GM12878 (cell line): ENCODE data around the gene UBASH3B. TPM values are rescaled to one million over a fixed set of nuclear protein-coding genes. Genes with fewer than 3 reads are reported as not detected.

Experiments
- ATAC-seq: fragments of 200-7000 bp; cut with Tn5 transposase; 3 replicates; pipeline ENCODE4 v1.9.1; 2020; ENCODE audit warnings: mild to moderate bottlenecking, moderate library complexity
- BruUV-seq: library from RNA; stranded (reverse); fragments of 400-500 nt; replicated peaks from 2 replicates; lab custom pipeline; 2021; lab: Mats Ljungman, UMichigan
- CTCF ChIA-PET: fragments of 300-600 bp; sonication (Branson Sonifier 250); formaldehyde crosslinking; extraction: SDS; loops from one replicate; lab custom pipeline; 2021; ENCODE audit warnings: inconsistent platforms; lab: Yijun Ruan, JAX
- POLR2A ChIA-PET: fragments of 350-600 bp; formaldehyde crosslinking; extraction: SDS; loops from one replicate; lab custom pipeline; 2021; ENCODE audit warnings: inconsistent platforms; lab: Charles Lee
- RAD21 ChIA-PET: fragments of 300-600 bp; sonication (Branson Sonifier 250); formaldehyde crosslinking; loops from one replicate; lab custom pipeline; 2023; ENCODE audit warnings: antibody characterized with exemption; ENCODE audit not compliant: unreplicated experiment; lab: Charles Lee
- SMC1A ChIA-PET: fragments of 300-600 bp; sonication (Branson Sonifier 250); formaldehyde crosslinking; loops from one replicate; lab custom pipeline; 2023; ENCODE audit not compliant: unreplicated experiment, uncharacterized antibody; lab: Charles Lee
- DNase-seq: peaks from one replicate; pipeline ENCODE4 v3.0.0-alpha.2; 2011; ENCODE audit warnings: low read depth, low spot score
- FAIRE-seq: peaks from 3 replicates; lab custom pipeline; 2011; peaks lifted over from hg19 to GRCh38; lab: Jason Lieb, UNC
- H2AFZ ChIP-seq: 2 replicates; pipeline ENCODE4 v1.6.0; 2011; ENCODE audit warnings: low read depth, low read length, control low read depth; ENCODE audit not compliant: control insufficient read depth
- H3K27ac ChIP-seq: 2 replicates; pipeline ENCODE4 v1.5.1; 2011; ENCODE audit warnings: control low read depth; ENCODE audit not compliant: control insufficient read depth, insufficient read depth
- H3K27me3 ChIP-seq, 2 experiments: replicated peaks in 1 of 2; 2 replicates each; pipeline versions ENCODE4 v1.6.0 to v1.6.1; 2011; ENCODE audit warnings: low read length in 1 of 2; ENCODE audit not compliant: control insufficient read depth in 2 of 2, insufficient read depth in 2 of 2
- H3K36me3 ChIP-seq, 2 experiments: 2 replicates each; pipeline ENCODE4 v1.5.1; 2011; ENCODE audit warnings: low read length in 1 of 2; ENCODE audit not compliant: control insufficient read depth in 2 of 2, insufficient read depth in 2 of 2
- H3K4me1 ChIP-seq: 2 replicates; pipeline ENCODE4 v1.6.1; 2011; ENCODE audit warnings: mild to moderate bottlenecking, low read length, moderate library complexity, mixed read lengths; ENCODE audit not compliant: control insufficient read depth, insufficient read depth
- H3K4me2 ChIP-seq: 2 replicates; pipeline ENCODE4 v1.6.0; 2011; ENCODE audit warnings: control low read depth; ENCODE audit not compliant: control insufficient read depth, insufficient read depth
- H3K4me3 ChIP-seq: fragments of 200-600 bp; sonication (generic); 2 replicates; pipeline ENCODE4 v1.5.1; 2016
- H3K79me2 ChIP-seq: 2 replicates; pipeline ENCODE4 v1.6.0; 2011; ENCODE audit warnings: low read length; ENCODE audit not compliant: control insufficient read depth, insufficient read depth
- H3K9ac ChIP-seq: 2 replicates; pipeline ENCODE4 v1.8.0; 2011; ENCODE audit warnings: low read length, control low read depth, mixed read lengths; ENCODE audit not compliant: control insufficient read depth, insufficient read depth
- H3K9me3 ChIP-seq: replicated peaks from 3 replicates; pipeline ENCODE4 v1.5.1; 2011; ENCODE audit warnings: mild to moderate bottlenecking, low read length; ENCODE audit not compliant: control insufficient read depth, insufficient read depth
- H4K20me1 ChIP-seq: 2 replicates; pipeline ENCODE4 v1.6.0; 2011; ENCODE audit not compliant: control insufficient read depth, insufficient read depth
- BRCA1 ChIP-seq: IDR thresholded peaks from 2 replicates; pipeline ENCODE4 v1.6.1; 2011; ENCODE audit warnings: low read depth, low read length, improper control_type of control experiment
- CHD1 ChIP-seq: IDR thresholded peaks from 2 replicates; pipeline ENCODE4 v1.6.1; 2012; ENCODE audit warnings: low read depth, low read length, improper control_type of control experiment
- IKZF1 ChIP-seq: fragments of 450-650 bp; conservative IDR thresholded peaks from 2 replicates; pipeline ENCODE4 v1.6.1; 2017; ENCODE audit warnings: antibody characterized with exemption, mild to moderate bottlenecking
- IRF3 ChIP-seq: fragments of 450-650 bp; IDR thresholded peaks from 2 replicates; pipeline ENCODE4 v1.6.1; 2014; ENCODE audit warnings: mild to moderate bottlenecking
- MEF2B ChIP-seq: fragments of 450-650 bp; IDR thresholded peaks from 2 replicates; pipeline ENCODE4 v1.6.1; 2018; ENCODE audit warnings: mild to moderate bottlenecking, moderate library complexity; ENCODE audit not compliant: partially characterized antibody, poor library complexity, severe bottlenecking
- NRF1 ChIP-seq: conservative IDR thresholded peaks from 2 replicates; pipeline ENCODE4 v1.6.1; 2011; ENCODE audit warnings: mild to moderate bottlenecking, low read depth, low read length, improper control_type of control experiment
- RCOR1 ChIP-seq: conservative IDR thresholded peaks from 2 replicates; pipeline ENCODE4 v1.6.1; 2012; ENCODE audit warnings: low read depth, low read length, improper control_type of control experiment
- SRF ChIP-seq, 2 experiments: IDR thresholded peaks; 2 replicates each; pipeline ENCODE4 v1.6.1; 2011; ENCODE audit warnings: low read depth in 2 of 2, low read length in 2 of 2, mild to moderate bottlenecking in 1 of 2, moderate library complexity in 1 of 2
- USF2 ChIP-seq: IDR thresholded peaks from 2 replicates; pipeline ENCODE4 v1.6.1; 2011; ENCODE audit warnings: low read depth, low read length, improper control_type of control experiment, borderline replicate concordance
- WGBS: methylation state at CpG from one replicate; pipeline ENCODE4 v1.1.6; 2016; ENCODE audit warnings: low lambda C conversion rate; ENCODE audit not compliant: insufficient replicate concordance, insufficient coverage; ENCODE audit errors: missing lambda C conversion rate; 5-methylcytosine and 5-hydroxymethylcytosine counted together
- in situ Hi-C: fragments of 300-500 bp; cut with MboI; formaldehyde crosslinking; loops from 9 replicates; pipeline ENCODE4 v1.14.3; 2018; ENCODE audit warnings: mixed read lengths
- intact Hi-C: fragments of 100-400 bp; cut with micrococcal nuclease; formaldehyde crosslinking; loops from one replicate; pipeline ENCODE4 v1.14.2; 2022; ENCODE audit not compliant: unreplicated experiment
- polyA plus RNA-seq, 11 experiments: library from polyadenylated mRNA; depleted of rRNA in 4 of 11; unstranded in 6 of 11; stranded (reverse) in 5 of 11; fragments of >200 nt; fragmentation: Nextera tagmentation in 4 of 11; fragmentation: Illumina TruSeq in 1 of 11; extraction: Ambion mirVana in 4 of 11; extraction: Trizol in 1 of 11; gene quantifications; 1 replicate in 1 of 11; 2 replicates in 10 of 11; pipeline versions ENCODE4 v1.2.1 to v1.2.3, GENCODE V29; 2011 to 2016; ENCODE audit warnings: inconsistent platforms in 2 of 11, missing spikeins in 2 of 11, low read depth in 1 of 11
- total RNA-seq, 4 experiments: library from RNA; depleted of rRNA in 3 of 4; stranded (reverse); fragments of >200 nt in 3 of 4; fragmentation: Illumina TruSeq in 1 of 4; extraction: Trizol in 1 of 4; gene quantifications; 2 replicates each; pipeline versions ENCODE4 v1.2.1 to v1.2.3, GENCODE V29; 2013 to 2021
- TF ChIP-seq, protein P1 (sequence below): IDR thresholded peaks from 2 replicates; pipeline ENCODE4 v1.6.1; 2012; ENCODE audit warnings: improper control_type of control experiment, low read depth, low read length; ENCODE audit not compliant: insufficient replicate concordance
- TF ChIP-seq, protein P2 (sequence below): fragments of 450-650 bp; IDR thresholded peaks from 2 replicates; pipeline ENCODE4 v1.6.1; 2016; ENCODE audit warnings: mild to moderate bottlenecking, moderate library complexity, borderline replicate concordance

UBASH3B gene
- total and polyA plus RNA-seq, 10 of the 15 experiments (the other 5 are each of a cell fraction or from before 2014, with no cell fraction given) = 0.18 to 3.3 (median 0.57) TPM

- Histone ChIP-seq H3K79me2 (no peaks in the 10 kb centered on the region), H3K4me2 (no peak overlapping the region)
- in situ Hi-C loops = no loop called here
These were observed 30.6 kb downstream of the UBASH3B start for GRCh38 chr11:122686111-122686510.

More at GRCh38 chr11:122686111-122686510, 30.6 kb downstream of the UBASH3B start:
- no peak for ATAC-seq
- Histone ChIP-seq H4K20me1 (no peaks in the 10 kb centered on the region), H3K4me1 (no peaks in the 10 kb centered on the region), H3K4me3 (no peak overlapping the region), H3K9ac (no peak overlapping the region), H3K9me3 (no peaks in the 10 kb centered on the region), H2AFZ (no peak overlapping the region), H3K27me3 (peaks cover 3% of the 10 kb centered on the region in 2 experiments), H3K36me3 (no peaks in the 10 kb centered on the region), H3K27ac (no peak overlapping the region)
- CTCF ChIA-PET = interaction anchor here (0.8 kb wide), 1 partner anchor 57 kb away, joined by 3 read pairs; no protein-coding TSS in a partner anchor
- RAD21 ChIA-PET = interaction anchor here (0.8 kb wide), 1 partner anchor 85 kb away, joined by 4 read pairs; no protein-coding TSS in a partner anchor
- intact Hi-C loops = no loop called here
- FAIRE-seq = no peak
- BruUV-seq = no TSS peak
- no peak for DNase-seq
- 68% methylated on average over 8 of the region's 8 CpGs for WGBS
- POLR2A ChIA-PET = interaction anchor here (0.6 kb wide), 1 partner anchor 92 kb away, joined by 3 read pairs; no protein-coding TSS in a partner anchor
- TF ChIP-seq SRF (IDR thresholded peaks at IDR 0.05; ENCODE audit: low read depth in 2 of 2, low read length in 2 of 2) = no peak
- TF ChIP-seq, protein P1, sequence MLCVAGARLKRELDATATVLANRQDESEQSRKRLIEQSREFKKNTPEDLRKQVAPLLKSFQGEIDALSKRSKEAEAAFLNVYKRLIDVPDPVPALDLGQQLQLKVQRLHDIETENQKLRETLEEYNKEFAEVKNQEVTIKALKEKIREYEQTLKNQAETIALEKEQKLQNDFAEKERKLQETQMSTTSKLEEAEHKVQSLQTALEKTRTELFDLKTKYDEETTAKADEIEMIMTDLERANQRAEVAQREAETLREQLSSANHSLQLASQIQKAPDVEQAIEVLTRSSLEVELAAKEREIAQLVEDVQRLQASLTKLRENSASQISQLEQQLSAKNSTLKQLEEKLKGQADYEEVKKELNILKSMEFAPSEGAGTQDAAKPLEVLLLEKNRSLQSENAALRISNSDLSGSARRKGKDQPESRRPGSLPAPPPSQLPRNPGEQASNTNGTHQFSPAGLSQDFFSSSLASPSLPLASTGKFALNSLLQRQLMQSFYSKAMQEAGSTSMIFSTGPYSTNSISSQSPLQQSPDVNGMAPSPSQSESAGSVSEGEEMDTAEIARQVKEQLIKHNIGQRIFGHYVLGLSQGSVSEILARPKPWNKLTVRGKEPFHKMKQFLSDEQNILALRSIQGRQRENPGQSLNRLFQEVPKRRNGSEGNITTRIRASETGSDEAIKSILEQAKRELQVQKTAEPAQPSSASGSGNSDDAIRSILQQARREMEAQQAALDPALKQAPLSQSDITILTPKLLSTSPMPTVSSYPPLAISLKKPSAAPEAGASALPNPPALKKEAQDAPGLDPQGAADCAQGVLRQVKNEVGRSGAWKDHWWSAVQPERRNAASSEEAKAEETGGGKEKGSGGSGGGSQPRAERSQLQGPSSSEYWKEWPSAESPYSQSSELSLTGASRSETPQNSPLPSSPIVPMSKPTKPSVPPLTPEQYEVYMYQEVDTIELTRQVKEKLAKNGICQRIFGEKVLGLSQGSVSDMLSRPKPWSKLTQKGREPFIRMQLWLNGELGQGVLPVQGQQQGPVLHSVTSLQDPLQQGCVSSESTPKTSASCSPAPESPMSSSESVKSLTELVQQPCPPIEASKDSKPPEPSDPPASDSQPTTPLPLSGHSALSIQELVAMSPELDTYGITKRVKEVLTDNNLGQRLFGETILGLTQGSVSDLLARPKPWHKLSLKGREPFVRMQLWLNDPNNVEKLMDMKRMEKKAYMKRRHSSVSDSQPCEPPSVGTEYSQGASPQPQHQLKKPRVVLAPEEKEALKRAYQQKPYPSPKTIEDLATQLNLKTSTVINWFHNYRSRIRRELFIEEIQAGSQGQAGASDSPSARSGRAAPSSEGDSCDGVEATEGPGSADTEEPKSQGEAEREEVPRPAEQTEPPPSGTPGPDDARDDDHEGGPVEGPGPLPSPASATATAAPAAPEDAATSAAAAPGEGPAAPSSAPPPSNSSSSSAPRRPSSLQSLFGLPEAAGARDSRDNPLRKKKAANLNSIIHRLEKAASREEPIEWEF = no peak
- TF ChIP-seq, protein P2, sequence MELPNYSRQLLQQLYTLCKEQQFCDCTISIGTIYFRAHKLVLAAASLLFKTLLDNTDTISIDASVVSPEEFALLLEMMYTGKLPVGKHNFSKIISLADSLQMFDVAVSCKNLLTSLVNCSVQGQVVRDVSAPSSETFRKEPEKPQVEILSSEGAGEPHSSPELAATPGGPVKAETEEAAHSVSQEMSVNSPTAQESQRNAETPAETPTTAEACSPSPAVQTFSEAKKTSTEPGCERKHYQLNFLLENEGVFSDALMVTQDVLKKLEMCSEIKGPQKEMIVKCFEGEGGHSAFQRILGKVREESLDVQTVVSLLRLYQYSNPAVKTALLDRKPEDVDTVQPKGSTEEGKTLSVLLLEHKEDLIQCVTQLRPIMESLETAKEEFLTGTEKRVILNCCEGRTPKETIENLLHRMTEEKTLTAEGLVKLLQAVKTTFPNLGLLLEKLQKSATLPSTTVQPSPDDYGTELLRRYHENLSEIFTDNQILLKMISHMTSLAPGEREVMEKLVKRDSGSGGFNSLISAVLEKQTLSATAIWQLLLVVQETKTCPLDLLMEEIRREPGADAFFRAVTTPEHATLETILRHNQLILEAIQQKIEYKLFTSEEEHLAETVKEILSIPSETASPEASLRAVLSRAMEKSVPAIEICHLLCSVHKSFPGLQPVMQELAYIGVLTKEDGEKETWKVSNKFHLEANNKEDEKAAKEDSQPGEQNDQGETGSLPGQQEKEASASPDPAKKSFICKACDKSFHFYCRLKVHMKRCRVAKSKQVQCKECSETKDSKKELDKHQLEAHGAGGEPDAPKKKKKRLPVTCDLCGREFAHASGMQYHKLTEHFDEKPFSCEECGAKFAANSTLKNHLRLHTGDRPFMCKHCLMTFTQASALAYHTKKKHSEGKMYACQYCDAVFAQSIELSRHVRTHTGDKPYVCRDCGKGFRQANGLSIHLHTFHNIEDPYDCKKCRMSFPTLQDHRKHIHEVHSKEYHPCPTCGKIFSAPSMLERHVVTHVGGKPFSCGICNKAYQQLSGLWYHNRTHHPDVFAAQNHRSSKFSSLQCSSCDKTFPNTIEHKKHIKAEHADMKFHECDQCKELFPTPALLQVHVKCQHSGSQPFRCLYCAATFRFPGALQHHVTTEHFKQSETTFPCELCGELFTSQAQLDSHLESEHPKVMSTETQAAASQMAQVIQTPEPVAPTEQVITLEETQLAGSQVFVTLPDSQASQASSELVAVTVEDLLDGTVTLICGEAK = no peak
- TF ChIP-seq CHD1 = no peak
- no peak for TF ChIP-seq NRF1
- no peak for TF ChIP-seq IRF3
- no peak for TF ChIP-seq MEF2B
- TF ChIP-seq IKZF1 = no peak
- no peak for TF ChIP-seq BRCA1
- TF ChIP-seq RCOR1 = no peak
- no peak for TF ChIP-seq USF2
- SMC1A ChIA-PET = interaction anchor here (0.6 kb wide), 2 partner anchors 55 to 771 kb away, joined by 3 read pairs; no protein-coding TSS in a partner anchor
